ENCODE results near the gene CCDC136. TPM values are rescaled to one million over a fixed set of nuclear protein-coding genes. Genes with fewer than 3 reads are reported as not detected.
A peak's percentile ranks its signal among the peaks of the same experiment; 100 is the strongest.

Gene CCDC136
- total and polyA plus RNA-seq, 3 donors from 2014 or later, result 265 to 564 (median 553) TPM

- no peak for DNase-seq
- peaks cover 5% of the 10 kb centered on the region for H3K4me1 ChIP-seq
- no peak overlapping the region for H3K4me3 ChIP-seq
- H3K9me3 ChIP-seq, result no peaks in the 10 kb centered on the region
- H3K27me3 ChIP-seq, result no peaks in the 10 kb centered on the region
- TF ChIP-seq POLR2A (IDR thresholded peaks at IDR 0.05) (no peak), CTCF (IDR thresholded peaks at IDR 0.05) (no peak)
- H3K36me3 ChIP-seq (ENCODE audit: low read depth, missing control alignments), result no peaks in the 10 kb centered on the region
- no peak overlapping the region for H3K27ac ChIP-seq
- intact Hi-C loops (cut with DNase I; ENCODE audit: low total_unique reads), result no loop called here
- 95 to 98% methylated on average over 11 of the region's 11 CpGs for WGBS, 2 donors
These were observed 20.1 kb downstream of the CCDC136 start for GRCh38 chr7:128811631-128812430.

GRCh38 chr7:128812514-128813168 lies 20.9 kb downstream of the CCDC136 start:
- Histone ChIP-seq H3K4me3 (no peak overlapping the region), H3K27ac (no peak overlapping the region), H3K27me3 (no peaks in the 10 kb centered on the region), H3K9me3 (no peaks in the 10 kb centered on the region), H3K36me3 (ENCODE audit: low read depth, missing control alignments) (no peaks in the 10 kb centered on the region), H3K4me1 (peaks cover 5% of the 10 kb centered on the region)
- intact Hi-C loops (cut with DNase I; ENCODE audit: low total_unique reads), result no loop called here
- no peak for TF ChIP-seq CTCF (IDR thresholded peaks at IDR 0.05)
- TF ChIP-seq POLR2A (IDR thresholded peaks at IDR 0.05), result no peak
- DNase-seq, result peak; percentile 57
- whole genome bisulfite sequencing, 2 donors, result 51 to 61% methylated on average over 10 to 11 of the region's 11 CpGs

GRCh38 chr7:128814499-128814898 lies 22.7 kb downstream of the CCDC136 start:
- intact Hi-C loops (cut with DNase I; ENCODE audit: low total_unique reads), result no loop called here
- Histone ChIP-seq H3K9me3 (no peaks in the 10 kb centered on the region), H3K36me3 (ENCODE audit: low read depth, missing control alignments) (no peaks in the 10 kb centered on the region), H3K27me3 (no peaks in the 10 kb centered on the region), H3K27ac (no peak overlapping the region), H3K4me3 (no peak overlapping the region), H3K4me1 (peaks cover 5% of the 10 kb centered on the region)
- WGBS, 2 donors, result 79 to 84% methylated on average over 6 of the region's 6 CpGs
- TF ChIP-seq CTCF (IDR thresholded peaks at IDR 0.05), result no peak
- TF ChIP-seq POLR2A (IDR thresholded peaks at IDR 0.05), result no peak
- DNase-seq, result no peak

DNA sequence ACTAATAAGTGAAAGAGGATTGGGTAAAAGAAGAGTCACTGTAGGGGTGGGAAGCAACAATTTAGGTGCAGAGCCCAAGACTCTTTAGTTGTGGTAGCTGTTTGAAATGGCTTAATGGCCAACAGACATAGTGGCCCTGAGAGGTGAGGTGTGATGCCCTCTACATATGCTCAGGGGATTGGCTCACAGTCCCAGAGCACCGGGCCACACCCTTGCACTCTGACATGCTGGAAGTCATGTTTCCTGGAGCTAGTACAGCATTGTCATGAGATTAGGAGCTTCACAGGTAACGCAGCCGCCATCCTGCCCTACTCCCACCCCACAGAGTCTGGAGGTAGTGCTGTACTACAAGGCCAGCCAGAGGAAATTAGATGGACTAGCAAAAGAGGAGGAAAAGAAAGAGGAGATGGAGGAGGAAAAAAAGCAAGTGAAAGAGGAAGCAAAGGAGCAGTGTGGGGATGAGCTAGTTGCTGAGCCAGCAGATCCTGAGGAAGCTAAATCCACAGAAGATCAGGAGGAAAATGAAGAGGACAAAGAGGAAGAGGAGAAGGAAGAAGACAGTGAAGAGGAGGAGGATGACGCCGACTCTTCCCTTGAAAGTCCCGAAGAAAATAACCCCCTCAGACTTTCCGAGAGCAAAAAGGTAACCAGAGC lies 23.6 kb downstream of the CCDC136 start:
- no peaks in the 10 kb centered on the region for H3K9me3 ChIP-seq
- TF ChIP-seq CTCF (IDR thresholded peaks at IDR 0.05) (no peak), POLR2A (IDR thresholded peaks at IDR 0.05) (no peak)
- H3K4me3 ChIP-seq, result no peak overlapping the region
- H3K27me3 ChIP-seq, result no peaks in the 10 kb centered on the region
- no peaks in the 10 kb centered on the region for H3K36me3 ChIP-seq (ENCODE audit: low read depth, missing control alignments)
- peaks cover 5% of the 10 kb centered on the region for H3K4me1 ChIP-seq
- H3K27ac ChIP-seq, result no peak overlapping the region
- 88 to 90% methylated on average over 7 of the region's 7 CpGs for WGBS, 2 donors
- no peak for DNase-seq
- intact Hi-C loops (cut with DNase I; ENCODE audit: low total_unique reads), result no loop called here

All from testis (tissue), 3 donors.